GM04504 (cell line): ENCODE results near the gene KRTAP10-2.
"Not testable (repeated sequence)": the region's sequence is repeated elsewhere in the genome, so short reads cannot be mapped to it uniquely, and the experiment has no call there.

Experiments used
- DNase-seq: peaks from one replicate; pipeline ENCODE4 v3.0.0-alpha.2; 2012; ENCODE audit warnings: low read depth

The KRTAP10-2 gene, protein sequence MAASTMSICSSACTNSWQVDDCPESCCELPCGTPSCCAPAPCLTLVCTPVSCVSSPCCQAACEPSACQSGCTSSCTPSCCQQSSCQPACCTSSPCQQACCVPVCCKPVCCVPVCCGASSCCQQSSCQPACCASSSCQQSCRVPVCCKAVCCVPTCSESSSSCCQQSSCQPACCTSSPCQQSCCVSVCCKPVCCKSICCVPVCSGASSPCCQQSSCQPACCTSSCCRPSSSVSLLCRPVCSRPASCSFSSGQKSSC

DNA sequence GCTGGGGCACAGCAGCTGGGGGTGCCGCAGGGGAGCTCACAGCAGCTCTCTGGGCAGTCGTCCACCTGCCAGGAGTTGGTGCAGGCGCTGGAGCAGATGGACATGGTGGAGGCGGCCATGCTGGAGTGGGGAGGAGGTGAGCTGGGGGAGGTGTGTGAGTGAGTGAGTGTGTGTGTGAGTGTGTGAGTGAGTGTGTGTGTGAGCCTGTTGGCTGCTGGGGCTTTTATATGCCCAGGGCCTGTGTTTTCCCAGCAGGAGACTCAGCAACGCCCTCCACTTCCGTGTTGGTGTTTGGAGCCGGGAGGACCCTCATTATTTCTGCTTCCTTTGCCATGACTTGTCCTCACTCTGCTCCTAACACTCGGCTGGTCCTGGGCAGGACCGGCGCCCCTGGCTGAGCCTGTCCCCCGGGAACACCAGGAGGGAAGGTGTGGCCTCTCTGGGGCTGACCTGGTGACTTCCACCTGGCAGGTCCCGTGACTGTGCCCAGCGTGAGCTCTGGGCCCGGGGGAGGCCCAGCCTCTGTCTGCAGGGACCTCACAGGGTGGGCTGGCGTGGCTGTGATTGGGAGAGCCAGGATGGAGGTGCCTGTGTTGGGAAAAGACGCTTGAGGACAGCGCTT is at the start of gene KRTAP10-2:
KRTAP10-2 (minus strand) TSS at position 166 of the 622 bp plus-strand sequence; CDS start at position 119, 47 bp downstream.
- no peak for DNase-seq

DNA sequence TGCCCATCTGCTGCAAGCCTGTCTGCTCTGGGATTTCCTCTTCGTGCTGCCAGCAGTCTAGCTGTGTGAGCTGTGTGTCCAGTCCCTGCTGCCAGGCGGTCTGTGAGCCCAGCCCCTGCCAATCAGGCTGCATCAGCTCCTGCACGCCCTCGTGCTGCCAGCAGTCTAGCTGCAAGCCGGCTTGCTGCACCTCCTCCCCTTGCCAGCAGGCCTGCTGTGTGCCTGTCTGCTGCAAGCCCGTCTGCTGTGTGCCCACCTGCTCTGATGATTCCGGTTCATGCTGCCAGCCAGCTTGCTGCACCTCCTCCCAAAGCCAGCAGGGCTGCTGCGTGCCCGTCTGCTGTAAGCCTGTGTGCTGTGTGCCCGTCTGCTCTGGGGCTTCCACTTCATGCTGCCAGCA is 49.8 kb upstream of the KRTAP10-2 start:
- not testable (repeated sequence) for DNase-seq

DNA sequence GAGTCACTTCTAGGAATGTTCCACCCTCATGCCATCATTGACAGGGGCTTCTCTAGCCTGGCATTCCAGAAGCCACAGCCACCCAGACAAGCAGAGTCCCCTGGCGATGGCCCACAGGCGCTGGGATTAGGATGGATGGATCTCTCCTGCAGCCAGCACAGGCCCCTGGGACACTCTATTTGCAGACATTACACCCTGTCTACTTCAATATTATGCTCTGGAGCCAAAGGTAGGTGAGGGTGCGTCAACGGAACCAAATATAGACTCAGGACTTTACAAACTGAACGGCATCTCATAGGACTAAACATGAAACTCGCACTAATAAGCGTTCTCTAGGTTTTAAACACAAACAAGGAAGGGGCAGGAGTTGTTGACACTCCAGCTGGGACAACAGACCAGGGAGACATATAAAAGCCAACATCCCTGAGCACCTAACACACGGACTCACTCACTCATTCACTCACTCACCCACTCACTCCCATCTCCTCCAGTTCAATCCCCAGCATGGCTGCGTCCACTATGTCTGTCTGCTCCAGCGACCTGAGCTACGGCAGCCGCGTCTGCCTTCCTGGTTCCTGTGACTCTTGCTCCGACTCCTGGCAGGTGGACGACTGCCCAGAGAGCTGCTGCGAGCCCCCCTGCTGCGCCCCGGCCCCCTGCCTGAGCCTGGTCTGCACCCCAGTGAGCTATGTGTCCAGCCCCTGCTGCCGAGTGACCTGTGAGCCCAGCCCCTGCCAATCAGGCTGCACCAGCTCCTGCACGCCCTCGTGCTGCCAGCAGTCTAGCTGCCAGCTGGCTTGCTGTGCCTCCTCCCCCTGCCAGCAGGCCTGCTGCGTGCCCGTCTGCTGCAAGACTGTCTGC is 49.0 kb upstream of the KRTAP10-2 start, which contains the start of gene KRTAP10-7:
KRTAP10-7 (plus strand) TSS at position 480 of the 861 bp plus-strand sequence; CDS start at position 505, 25 bp downstream.
- DNase-seq: not testable (repeated sequence)

DNA sequence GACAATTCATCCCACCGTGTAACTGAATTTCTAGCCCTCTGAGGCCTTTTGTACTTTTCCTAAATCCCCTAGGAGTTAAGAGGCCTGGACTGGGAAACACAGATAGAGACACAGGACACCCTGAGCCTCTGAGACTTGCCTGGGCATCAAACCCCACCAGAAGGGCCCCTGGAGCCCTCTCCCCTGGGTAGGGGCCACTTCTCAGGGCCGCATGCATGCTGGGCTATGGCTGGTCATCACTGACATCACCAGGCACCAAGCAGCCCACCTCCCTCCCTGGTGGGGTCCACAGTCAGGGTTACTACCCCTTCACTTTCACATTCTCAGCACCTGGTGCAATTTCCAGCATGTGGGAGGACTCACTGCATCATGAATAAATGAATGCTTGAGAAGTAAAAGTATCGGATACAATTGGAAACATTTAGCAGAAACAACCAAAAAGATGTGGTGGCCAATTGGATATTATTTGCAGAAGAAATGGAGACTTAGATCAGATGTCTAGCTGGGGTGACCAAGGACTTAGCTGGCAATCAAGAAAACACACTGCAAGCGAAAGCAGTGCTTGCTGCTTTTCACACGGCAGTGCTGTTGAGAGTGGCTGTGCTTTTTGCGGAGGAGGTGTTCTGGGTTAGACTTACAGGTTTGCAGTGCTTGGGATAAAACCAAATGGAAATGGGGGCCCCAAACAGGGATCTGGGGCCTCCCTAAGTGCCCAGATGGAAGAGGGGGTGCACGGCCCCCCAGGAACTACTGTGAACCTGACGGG is 48.1 kb upstream of the KRTAP10-2 start:
- DNase-seq: no peak

DNA sequence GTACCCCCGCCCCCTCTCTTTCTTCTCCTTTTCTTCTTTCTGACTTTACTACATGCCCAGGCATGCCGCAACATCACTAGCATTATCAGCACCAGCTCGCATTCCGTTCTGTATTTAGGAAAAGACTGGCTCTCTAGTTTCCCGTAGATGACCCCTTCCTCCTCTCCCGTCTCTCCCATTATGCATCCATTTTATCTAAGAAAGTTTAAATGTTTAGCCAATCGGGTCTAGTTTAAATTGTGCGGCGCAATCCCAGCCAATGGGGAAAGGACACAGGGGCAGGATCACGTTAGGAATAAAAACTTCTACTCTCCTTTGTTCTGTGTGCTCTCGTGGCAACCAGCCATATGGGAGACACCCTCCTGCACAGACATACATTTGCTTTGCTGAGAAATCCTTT is 46.8 kb upstream of the KRTAP10-2 start:
- no peak for DNase-seq

DNA sequence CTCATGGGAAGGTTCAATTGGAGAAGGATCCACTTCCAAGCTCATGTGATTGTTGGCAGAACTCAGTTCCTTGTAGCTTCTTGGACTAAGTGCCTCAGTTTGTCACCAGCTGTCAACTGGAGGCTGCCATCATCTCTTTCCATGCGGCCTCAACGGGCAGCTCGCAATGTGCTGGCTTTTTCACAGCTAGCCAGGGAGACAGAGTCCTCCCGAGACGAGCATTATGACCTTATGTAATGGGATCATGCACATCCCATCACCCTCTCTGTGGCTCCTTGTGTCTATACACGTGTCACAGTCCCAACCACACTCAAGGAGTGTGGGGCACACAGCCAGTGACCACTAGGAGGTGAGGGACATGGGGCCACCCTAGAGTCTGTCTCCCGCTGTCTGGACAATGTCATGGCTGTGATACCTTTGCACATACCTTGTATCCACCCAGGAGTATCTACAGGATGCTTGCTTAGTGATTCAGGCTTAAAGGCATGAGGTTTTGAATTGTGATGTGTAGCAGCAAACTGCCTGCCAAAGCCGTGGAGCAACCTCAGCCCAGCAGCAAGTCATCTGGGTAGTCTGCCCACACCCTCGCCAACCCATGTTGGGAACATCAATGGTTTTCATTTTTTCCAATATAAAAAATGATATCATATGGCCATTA is 44.9 kb upstream of the KRTAP10-2 start:
- DNase-seq: no peak

DNA sequence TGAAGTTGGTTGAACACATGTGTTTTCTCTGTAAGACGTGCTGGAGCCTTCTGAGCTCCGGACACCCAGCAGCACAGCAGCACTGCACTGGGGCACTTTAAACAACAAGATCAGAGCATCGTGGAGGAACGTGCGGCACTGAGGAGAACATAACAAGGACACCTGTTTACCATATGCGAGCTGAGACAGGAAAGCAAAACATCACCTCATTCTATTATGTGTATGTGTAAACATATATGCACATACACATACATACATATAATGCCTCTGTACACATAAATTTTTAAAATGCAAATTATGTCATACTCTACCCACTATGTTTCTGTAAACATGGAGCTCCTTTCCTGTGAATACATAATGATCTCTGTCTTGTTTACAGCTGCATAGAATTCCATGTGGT is 44.2 kb upstream of the KRTAP10-2 start:
- no peak for DNase-seq

DNA sequence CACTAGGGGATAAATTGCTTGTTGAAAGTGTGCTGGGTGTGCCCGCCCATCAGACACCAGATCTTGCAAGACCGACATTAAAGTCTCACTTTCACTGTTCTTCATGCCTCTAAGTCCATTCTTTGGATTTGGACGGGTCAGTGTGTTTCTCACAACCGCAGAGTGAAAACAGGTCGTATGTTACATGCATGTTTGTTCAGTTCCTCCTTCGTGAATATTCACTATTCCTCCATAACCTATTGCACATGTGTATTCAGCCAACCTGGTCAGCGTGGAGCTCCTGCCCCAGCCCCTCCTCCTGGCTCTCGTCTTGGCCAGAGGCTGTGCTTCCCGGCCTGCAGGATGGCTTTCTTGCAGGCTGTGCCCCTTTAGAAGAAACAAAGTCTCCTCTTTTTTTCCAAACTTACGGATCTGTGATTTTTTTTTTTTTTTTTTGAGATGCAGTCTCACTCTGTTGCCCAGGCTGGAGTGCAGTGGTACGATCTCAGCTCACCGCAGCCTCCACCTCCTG is 43.2 kb upstream of the KRTAP10-2 start:
- DNase-seq: no peak

DNA sequence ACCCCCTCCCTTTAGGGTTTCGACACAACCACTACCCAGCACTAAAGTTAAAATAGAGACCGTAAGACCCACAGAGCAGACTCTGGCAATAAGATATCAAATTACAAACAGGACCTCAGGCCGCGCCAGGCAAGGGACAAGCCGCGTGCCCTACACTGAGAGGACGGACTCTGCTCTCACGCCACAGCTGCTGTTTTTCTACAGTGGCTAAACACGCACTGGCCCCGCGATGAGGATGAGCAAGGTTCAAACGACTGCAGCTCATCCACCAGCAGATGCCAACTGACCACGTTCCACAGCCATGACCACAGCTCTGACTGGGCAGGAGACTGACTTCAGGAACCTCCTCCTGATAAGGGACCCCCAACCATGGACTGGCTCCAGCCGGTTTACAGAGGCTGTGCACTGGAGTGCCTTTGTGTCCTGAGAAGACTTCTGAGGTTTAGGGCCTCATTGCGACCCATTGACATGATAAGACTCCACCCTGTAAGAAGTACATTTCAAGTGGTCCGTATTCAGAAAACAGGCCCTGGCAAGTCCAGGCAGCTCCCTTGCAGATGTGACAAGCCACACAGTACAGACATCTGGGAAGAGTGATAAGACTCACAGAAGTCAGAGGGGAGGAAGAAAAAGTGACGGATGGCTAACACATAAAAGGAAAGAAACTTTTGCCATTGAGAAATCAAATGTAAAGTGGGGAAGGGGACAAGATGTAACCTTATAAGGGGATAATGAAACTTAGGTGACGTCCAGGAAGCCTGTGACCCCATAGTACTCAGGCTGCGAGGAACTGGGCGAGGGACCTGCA is 42.5 kb upstream of the KRTAP10-2 start:
- DNase-seq: no peak

DNA sequence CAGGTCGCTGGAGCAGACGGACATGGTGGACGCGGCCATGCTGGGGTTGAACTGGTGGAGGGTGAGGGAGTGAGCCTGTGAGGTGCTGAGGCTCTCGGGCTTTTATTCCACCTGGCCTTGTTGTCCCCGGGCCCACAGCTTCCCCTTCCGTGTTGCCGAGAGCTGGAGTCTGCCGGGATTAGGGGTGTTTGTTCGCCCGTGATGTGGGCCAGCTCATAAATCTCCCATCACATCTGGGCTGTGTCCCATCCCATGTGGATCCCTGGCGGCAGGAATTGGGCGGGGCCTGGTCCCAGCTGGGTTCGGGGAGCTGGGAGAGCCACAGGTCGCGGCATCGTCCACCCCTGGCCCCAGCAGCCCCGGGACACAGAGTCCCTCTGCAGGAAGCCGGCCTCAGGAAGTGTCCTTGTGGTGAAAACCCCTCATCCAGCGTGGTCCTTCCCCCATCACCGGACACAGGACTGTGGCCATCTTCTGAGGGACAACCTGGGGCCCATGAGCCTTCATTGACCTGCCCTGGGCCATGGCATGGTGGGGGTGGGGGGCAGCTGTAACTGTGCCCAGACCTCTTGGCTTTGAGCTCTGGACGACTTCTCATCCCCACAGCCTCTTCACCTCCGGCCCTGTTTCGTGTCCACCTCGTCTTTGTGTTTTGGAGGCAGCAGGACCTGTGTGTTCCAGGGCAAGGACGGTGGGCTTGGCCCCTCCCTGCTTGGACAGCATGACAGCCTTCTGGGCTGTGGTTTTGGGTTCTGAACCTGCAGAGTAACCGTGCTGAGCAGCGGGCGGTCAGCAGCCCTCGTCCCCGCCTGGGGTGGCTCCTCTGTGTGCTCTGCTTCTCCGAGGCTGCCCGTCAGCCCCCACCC is 41.4 kb upstream of the KRTAP10-2 start, which contains the start of gene KRTAP10-6:
KRTAP10-6 (minus strand) TSS at position 60 of the 866 bp plus-strand sequence; CDS start at position 39, 21 bp downstream.
- DNase-seq: no peak

DNA sequence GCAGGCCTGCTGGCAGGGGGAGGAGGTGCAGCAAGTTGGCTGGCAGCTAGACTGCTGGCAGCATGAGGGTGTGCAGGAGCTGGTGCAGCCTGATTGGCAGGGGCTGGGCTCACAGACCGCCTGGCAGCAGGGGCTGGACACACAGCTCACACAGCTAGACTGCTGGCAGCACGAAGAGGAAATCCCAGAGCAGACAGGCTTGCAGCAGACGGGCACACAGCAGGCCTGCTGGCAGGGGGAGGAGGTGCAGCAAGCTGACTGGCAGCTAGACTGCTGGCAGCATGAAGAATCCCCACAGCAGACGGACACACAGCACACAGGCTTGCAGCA is 40.5 kb upstream of the KRTAP10-2 start:
- DNase-seq: not testable (repeated sequence)

DNA sequence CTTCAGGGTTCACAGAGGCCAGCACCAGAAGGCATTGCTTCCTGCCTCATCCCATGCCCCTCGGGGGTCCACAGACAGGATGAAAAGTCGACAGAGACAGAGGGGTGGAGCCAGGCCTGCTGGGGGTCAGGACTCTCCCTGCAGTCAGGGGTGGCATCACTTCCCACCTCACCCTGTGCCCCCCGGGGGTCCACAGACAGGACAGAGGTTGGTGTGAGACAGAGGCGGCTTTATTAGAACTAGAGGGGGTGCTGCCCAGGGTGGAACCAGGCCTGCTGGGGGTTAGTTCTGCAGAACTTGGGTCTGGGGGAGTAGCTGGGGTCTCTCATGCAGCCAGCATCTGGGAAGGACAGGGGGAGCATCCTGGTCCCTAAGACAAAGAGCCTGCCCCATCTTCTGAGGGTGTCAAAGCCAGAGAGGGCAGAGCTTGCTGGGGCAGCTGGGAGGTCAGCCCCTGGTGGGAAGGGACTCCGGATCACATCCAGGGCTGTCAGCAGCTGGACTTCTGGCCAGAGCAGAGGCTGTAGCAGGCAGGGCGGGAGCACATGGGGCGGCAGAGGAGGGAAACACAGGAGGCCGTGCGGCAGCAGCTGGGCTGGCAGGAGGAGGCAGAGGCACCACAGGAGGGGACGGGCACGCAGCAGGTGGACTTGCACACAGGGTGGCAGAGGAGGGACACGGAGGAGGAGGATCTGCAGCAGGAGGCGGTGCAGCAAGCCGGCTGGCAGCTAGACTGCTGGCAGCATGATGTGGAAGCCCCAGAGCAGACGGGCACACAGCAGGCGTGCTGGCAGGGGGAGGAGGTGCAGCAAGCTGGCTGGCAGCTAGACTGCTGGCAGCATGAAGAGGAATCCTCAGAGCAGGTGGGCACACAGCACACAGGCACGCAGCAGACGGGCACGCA is 39.8 kb upstream of the KRTAP10-2 start:
- not testable (repeated sequence) for DNase-seq

DNA sequence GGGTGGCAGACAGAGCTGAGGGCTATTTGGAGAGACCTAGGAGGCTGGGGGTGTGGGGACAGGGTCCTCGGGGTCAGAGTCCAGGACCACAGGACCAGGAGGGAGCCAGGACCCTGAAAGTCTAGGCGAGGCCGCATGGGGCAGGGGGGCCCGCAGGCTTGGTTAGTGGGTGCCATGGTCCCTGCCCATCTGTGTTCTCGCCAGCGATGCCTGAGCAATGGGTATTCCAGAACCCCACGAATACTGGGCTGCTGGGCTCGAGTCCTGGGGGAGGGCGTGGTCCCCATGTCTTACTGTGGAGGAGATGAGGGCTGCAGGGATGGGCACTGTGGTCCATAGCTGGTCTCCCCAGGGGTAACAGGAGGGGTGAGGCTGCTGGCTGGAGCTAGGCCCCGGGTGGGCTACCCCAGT is 39.0 kb upstream of the KRTAP10-2 start:
- DNase-seq: no peak

DNA sequence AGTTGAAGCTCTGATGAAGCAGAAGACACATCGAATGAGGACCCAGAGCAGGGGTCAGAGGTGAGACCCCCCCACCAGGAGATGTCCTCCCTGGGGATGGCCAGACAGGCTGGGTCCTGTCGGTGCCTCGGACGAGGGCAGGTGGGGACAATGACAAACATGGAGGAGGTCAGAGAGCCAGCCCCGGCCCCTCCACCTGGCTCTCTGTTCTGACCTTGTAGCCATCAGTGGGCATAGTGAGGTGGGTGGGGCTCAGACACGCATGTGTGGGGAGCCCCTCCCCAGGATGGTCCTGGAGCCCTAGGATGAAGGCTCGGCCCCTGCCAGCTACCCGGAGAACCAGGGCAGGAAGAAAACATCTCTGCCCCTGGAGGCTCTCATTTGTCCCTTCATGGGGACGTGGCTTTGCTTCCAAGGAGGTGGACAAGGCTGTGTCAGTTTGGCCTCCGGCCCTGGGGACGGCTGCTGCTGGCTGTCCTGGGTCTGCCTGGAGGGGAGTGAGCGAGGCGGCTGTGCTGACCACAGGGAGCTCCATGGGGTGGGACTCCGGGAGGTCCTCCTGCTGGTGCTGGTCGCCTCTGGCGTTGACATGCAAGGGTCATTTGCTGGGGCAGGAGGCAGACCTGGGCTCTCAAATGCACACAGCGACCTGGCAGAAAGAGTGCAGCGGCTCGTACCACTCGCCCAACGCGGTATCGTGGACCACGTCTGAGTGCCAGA is 38.4 kb upstream of the KRTAP10-2 start:
- no peak for DNase-seq

DNA sequence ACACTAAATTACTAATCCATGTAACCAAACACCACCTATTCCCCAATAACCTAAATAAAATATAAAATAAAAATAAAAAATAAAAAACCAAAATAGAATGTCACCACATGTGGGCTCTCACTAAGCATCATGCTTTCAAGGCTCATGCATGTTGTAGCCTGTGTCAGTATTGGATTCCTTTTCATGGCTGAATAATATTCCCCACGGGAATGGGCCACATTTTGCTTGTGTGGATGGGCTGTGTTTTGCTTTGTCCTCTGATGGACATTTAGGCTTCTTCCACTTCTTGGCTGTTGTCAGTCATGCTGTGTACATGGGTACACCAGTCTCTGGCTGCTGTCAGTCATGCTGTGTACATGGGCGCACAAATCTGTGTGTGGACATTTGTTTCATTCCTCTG is 37.8 kb upstream of the KRTAP10-2 start:
- no peak for DNase-seq

DNA sequence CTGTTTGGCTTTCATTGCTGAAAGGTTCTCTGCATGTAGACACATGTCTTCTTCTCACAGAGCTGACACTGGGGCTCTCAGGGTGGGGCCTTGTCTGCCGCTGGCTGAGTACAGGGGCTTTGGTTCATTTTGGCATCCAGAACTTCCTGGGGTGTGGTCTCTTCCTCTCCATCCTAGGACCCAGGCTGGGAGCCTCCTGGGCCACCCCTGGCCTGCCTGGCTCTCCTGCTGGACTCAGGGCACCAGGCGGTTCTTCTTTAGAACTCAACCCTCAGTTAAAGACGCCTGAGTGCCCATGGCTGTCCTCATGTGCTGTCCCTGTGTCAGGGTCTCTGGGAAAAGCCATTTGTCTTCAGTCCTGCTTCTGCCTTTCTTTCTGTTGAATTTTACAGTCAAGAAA is 34.6 kb upstream of the KRTAP10-2 start:
- DNase-seq: no peak

DNA sequence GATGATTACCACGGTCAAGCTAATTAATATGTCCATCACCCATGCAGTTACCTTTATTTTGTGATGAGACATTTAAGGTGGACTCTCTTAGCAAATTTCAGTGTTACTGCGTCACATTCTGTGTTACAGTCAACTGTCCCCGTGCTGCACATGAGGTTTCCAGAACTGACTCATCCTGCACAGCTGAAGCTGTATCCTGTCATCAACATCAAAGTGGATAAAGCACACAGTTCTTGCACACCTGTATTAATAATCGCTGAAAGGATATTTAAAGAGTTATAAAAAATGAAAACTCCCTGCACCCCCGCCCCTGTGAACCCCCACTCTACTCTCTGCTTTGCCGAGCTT is 32.5 kb upstream of the KRTAP10-2 start:
- DNase-seq: no peak
